ENCODE results near the gene HECW1. TPM values are rescaled to one million over a fixed set of nuclear protein-coding genes. Genes with fewer than 3 reads are reported as not detected.
"Not testable (repeated sequence)": the region's sequence is repeated elsewhere in the genome, so short reads cannot be mapped to it uniquely, and the experiment has no call there.

The HECW1 gene
- total RNA-seq, 4 donors from 2014 or later, result 0.62 to 4.3 (median 1.4) TPM; not detected in 1

DNA sequence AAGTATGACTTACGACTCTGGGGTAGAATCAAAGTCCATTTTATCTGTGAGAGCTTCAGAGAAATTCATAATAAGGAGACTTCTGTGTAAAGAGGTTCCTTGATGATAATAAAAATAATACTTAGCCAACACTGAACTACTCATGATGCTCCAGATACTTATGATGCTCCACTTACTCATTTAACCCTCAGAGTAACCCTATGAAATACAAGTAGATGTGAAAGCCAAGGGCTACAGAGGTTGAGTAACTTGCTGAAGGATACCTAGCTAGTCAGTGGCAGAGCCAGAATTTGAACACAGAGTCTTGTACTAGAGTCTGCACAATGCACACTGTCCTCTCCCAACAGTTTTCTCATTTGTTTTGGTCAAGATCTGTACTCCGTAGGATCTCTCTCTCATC is 89.5 kb downstream of the HECW1 start:
- 81 to 86% methylated on average over 2 of the region's 2 CpGs for WGBS, 2 donors
- no peak overlapping the region for H3K4me3 ChIP-seq (ENCODE audit: low read depth, poor library complexity, severe bottlenecking)
- TF ChIP-seq, protein P1, sequence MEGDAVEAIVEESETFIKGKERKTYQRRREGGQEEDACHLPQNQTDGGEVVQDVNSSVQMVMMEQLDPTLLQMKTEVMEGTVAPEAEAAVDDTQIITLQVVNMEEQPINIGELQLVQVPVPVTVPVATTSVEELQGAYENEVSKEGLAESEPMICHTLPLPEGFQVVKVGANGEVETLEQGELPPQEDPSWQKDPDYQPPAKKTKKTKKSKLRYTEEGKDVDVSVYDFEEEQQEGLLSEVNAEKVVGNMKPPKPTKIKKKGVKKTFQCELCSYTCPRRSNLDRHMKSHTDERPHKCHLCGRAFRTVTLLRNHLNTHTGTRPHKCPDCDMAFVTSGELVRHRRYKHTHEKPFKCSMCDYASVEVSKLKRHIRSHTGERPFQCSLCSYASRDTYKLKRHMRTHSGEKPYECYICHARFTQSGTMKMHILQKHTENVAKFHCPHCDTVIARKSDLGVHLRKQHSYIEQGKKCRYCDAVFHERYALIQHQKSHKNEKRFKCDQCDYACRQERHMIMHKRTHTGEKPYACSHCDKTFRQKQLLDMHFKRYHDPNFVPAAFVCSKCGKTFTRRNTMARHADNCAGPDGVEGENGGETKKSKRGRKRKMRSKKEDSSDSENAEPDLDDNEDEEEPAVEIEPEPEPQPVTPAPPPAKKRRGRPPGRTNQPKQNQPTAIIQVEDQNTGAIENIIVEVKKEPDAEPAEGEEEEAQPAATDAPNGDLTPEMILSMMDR (IDR thresholded peaks at IDR 0.05), result no peak
- no peak for TF ChIP-seq POLR2A (IDR thresholded peaks at IDR 0.05)
- intact Hi-C loops (cut with DNase I; ENCODE audit: low total_unique reads), result no loop called here
- no peak for DNase-seq (ENCODE audit: low spot score in 2 of 2)

DNA sequence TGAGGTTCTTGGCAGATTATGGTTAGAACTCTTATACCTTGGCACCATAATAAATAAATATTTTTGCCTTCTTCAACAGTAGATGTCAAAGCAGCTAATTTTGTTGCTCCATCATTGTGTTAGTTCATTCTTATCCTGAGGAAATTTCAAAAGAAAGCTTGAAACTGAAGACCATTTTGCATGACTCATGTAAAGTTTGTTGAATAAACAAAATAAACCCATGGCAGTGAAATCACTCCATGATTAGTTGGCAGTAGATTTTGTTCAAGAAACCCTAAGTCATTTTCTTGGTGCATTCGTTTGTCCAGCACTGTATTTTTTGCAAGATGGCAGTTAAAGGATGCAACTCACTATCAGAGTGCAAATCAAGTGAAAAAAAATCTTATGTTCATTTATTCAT is 91.6 kb downstream of the HECW1 start:
- no peak overlapping the region for H3K4me3 ChIP-seq (ENCODE audit: low read depth, poor library complexity, severe bottlenecking)
- TF ChIP-seq, protein P1 (IDR thresholded peaks at IDR 0.05), result no peak
- TF ChIP-seq POLR2A (IDR thresholded peaks at IDR 0.05), result no peak
- intact Hi-C loops (cut with DNase I; ENCODE audit: low total_unique reads), result no loop called here
- no peak for DNase-seq (ENCODE audit: low spot score in 2 of 2)
- 43 to 51% methylated on average over 1 of the region's 1 CpG for WGBS, 2 donors

DNA sequence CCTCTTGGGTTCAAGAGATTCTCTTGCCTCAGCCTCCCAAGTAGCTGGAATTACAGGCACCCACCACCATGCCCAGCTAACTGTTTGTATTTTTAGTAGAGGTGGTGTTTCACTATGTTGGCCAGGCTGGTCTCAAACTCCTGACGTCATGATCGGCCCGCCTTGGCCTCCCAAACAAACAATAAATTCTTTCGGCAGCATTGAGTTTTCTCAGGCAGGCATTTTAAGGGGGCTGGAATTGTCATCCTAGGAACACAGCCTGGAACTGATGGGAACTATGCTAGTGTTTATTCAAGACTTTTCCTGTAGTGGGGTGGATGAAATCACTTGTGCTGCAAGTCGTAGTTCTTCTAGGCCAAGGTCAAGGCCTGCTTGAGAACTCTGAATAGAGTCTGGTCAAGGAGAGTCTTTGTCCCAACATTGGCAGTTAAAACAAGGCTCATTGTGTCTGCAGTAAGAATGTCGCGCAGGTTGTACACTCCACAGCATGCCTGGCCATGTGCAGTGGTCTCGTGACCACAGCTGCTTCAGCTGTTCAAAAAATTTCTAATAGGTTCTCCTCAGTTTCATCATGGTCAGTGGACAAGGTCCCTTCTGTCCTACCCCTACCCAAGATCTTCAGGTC is 92.8 kb downstream of the HECW1 start:
- 85 to 88% methylated on average over 8 of the region's 8 CpGs for WGBS, 2 donors
- DNase-seq (ENCODE audit: low spot score in 2 of 2), result no peak

DNA sequence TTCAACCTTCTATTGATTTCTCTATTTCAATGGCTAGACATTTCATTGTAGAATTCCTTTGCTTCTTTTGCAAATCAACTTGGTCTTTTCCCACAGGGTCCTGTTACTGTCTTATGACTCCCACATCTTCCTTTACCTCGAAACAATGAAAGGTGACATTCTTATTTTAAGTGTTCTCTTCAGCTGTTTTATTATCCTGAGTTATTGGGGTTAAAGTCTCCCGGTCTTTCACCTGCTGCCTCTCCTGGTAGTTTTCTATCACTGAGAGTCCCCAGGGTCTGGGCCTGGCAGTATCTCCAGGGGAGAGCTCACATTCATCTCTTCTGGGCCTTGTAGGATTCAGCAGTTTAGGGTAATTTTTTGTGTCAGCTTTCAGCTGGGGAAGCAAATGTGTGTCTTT is 95.8 kb downstream of the HECW1 start:
- intact Hi-C loops (cut with DNase I; ENCODE audit: low total_unique reads), result loop anchor here (5.0 kb wide), 1 partner anchor 1481 kb away; no protein-coding TSS in a partner anchor
- WGBS, 2 donors, result 78 to 84% methylated on average over 2 of the region's 2 CpGs
- DNase-seq (ENCODE audit: low spot score in 2 of 2), result no peak
- no peak overlapping the region for H3K4me3 ChIP-seq (ENCODE audit: low read depth, poor library complexity, severe bottlenecking)
- TF ChIP-seq, protein P1 (IDR thresholded peaks at IDR 0.05), result no peak
- no peak for TF ChIP-seq POLR2A (IDR thresholded peaks at IDR 0.05)

More for the DNA sequence above, 92.8 kb downstream of the HECW1 start:
- TF ChIP-seq POLR2A (IDR thresholded peaks at IDR 0.05), result no peak
- TF ChIP-seq, protein P1 (IDR thresholded peaks at IDR 0.05), result no peak
- no peak overlapping the region for H3K4me3 ChIP-seq (ENCODE audit: low read depth, poor library complexity, severe bottlenecking)
- intact Hi-C loops (cut with DNase I; ENCODE audit: low total_unique reads), result loop anchor here (5.0 kb wide), 1 partner anchor 1478 kb away; no protein-coding TSS in a partner anchor

DNA sequence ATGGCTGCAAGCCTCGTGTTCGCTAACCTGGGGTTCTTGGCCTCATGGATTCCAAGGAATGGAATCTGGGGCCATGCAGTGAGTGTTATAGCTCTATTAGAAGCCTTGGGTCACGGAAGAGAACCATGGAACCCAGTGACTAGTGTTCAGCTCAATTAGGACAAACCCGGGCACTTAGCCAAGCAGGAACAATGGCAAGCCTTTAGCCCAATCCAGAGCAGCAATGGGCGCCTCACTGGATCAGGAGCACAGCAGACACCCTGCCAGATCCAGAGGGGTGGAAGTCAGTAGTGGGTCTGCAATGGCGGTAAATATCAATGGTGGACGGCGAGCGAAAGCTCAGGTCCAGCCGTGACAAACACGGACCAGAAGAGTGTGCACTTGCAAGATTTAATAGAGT is 98.1 kb downstream of the HECW1 start:
- DNase-seq (ENCODE audit: low spot score in 2 of 2); intact Hi-C loops (cut with DNase I; ENCODE audit: low total_unique reads); H3K4me3 ChIP-seq (ENCODE audit: low read depth, poor library complexity, severe bottlenecking): not testable (repeated sequence)
- WGBS, 2 donors, result 79 to 89% methylated on average over 11 of the region's 11 CpGs

DNA sequence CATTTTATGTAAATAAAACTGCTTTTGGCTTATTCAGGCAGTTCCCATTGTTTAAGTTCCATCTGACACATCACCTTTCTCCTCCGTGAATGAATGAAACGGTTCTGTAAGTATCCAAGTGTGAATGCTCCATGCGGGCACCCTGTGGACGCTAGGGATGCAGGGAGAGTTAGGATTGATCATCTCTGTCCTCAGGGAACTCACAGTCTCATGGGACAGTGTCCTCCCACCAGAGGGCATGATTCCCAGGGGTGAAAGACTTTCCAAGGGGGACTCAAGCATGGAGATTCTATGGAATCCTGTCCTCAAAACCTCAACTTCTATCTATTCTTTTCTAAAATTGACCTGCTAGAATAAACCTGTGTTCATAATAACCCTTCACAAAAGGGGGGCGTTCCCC is 98.8 kb downstream of the HECW1 start:
- 75 to 80% methylated on average over 5 of the region's 5 CpGs for WGBS, 2 donors
- intact Hi-C loops (cut with DNase I; ENCODE audit: low total_unique reads), result no loop called here
- no peak for TF ChIP-seq POLR2A (IDR thresholded peaks at IDR 0.05)
- TF ChIP-seq, protein P1 (IDR thresholded peaks at IDR 0.05), result no peak
- no peak overlapping the region for H3K4me3 ChIP-seq (ENCODE audit: low read depth, poor library complexity, severe bottlenecking)
- no peak for DNase-seq (ENCODE audit: low spot score in 2 of 2)

Data from lower leg skin (tissue), 4 donors.